A549 treated with Hydrocortisone at 1 μM for 4 hours (cell line): ENCODE results near the gene ZNF180. TPM values are rescaled to one million over a fixed set of nuclear protein-coding genes. Genes with fewer than 3 reads are reported as not detected.

ENCODE experiments used
- total RNA-seq: library from RNA; stranded (reverse); fragments of 200-300 nt; extraction: Qiagen RNA extraction; gene quantifications from 5 replicates; pipeline ENCODE4 v1.2.3, GENCODE V29; 2022

Gene ZNF180
- total RNA-seq: 7.1 to 9.1 TPM (median 7.9 TPM) in 5 replicates

DNA sequence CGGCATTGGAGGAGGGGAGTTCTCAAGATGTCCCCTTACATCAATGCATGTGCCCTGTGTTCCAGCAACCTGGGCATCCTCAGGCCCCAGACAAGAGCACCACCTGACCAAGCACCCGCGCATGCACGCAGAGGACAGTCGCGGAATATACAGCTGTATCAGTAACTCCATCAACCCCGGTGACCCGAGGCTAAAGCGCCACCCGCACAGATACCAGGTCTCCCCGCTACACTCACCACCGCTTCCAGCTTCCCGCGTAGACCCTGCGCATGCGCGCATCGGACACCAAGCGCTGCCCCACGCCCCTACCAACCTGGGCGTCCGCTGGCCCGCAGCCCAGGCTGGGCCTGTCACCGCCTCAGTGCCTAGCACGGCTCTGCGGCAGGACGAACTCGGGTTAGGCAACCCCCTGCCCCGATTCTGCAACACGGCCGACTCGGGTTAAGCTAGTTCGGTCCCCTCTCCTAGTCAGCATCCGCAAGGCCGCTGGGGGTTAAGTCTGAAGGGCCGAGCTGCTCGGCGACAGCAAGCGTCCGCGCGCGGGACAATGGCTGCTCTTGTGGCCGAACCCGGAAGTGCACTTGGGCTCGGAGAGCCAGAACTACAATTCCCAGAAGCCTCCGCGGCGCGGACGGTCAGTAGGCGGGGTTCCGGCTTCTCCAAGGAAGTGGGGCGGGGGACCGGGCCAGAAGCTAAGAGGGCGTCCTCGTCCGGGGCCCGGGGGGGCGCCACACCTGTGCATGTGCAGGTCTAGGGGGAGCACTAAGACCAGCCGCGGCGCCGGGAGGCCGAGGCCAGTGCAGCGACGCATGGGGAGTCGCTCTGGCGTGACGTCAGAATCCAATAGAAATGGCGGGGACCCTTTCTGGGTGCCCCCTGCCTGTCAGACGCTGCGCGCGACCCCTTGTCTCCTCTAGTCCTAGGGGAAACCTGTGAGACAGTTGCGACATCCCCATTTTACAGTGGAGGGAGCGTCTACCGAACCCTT is at the start of gene ZNF180:
TSS of gene ZNF180 (minus strand) at position 561 of the 988 bp plus-strand sequence. CDS start 3,188 bp downstream, outside the sequence.

DNA sequence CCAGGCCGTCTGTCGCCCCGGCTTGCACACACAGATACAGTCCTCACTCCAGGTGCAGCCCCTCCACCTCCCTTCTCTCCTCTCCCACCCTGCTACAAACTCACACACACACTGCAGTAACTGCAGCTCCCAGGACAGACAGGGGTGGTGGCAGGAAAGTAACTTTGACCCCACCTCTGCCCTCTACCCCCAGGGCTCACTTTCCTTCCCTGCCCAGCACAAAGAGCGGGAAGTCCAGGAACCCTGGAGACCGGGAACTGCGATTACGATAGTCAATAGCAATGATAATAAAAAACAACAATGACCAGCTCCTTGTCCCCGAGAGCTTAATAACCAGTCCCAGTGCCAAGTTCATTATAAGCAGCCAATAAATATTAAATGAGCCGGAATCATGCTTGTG is 29.2 kb upstream of the ZNF180 start, which contains the start of gene CEACAM20:
TSS of gene CEACAM20 (minus strand) at position 140 of the 400 bp plus-strand sequence. CDS start 166 bp downstream, outside the sequence.

DNA sequence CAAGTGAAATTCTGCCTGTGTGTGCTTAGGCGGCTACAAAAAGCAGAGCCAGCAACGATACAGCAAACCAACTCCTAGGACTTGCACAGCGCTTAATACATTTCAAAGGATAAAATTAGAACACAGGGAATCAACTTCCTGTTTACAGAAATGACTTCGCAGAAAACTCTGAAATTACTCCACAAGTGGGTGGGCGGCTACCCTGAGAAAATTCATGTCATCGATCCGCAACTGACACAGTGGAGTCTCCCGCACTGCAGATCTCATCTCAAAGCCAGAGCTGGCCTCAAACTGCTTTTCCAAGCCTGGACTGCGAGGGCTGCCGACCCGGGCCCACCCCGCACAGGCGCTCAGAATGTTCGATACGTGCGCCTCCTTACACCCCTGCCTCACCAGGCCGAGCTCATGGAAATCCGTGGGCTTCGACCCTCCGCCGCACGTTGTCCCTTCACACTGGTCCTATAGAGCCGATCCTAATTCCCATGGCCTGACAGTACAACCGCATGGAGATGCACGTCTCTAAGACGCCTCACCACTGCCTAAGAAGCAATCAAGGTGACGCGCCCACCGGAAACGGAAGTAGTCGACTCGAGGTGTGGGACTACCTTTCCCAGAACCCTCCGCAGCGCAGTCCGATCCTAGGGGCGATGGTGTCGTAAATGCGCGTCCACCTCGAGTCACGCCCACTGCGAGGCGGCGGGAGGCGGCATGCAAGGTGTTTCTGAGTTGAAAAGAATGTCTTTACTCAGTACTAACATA is 52.2 kb downstream of the ZNF180 start, which contains the start of gene ZNF229:
TSS of gene ZNF229 (minus strand) at position 557 of the 759 bp plus-strand sequence. CDS start 5,625 bp downstream, outside the sequence.

Other genes with a start within 250 kb of the ZNF180 start
- 0.51 to 0.83 TPM (median 0.63 TPM) in 5 replicates for gene ZNF233, start 240.6 kb downstream of the ZNF180 start, total RNA-seq
- 2.8 to 4.5 TPM (median 3.1 TPM) in 5 replicates for gene ZNF235, start 195.5 kb downstream of the ZNF180 start, total RNA-seq
- gene ZNF112, start 143.8 kb downstream of the ZNF180 start, total RNA-seq: 1.6 to 2.6 TPM (median 2.1 TPM) in 5 replicates
- gene ZNF285, start 98.9 kb downstream of the ZNF180 start, total RNA-seq: 2.0 to 3.2 TPM (median 2.3 TPM) in 5 replicates
- 2.3 to 3.1 TPM (median 2.8 TPM) in 5 replicates for gene ZNF229, start 52.0 kb downstream of the ZNF180 start, total RNA-seq
- gene CEACAM20, start 29.2 kb upstream of the ZNF180 start, total RNA-seq: 0.08 to 0.10 TPM in 2 of 5 replicates, not detected in the others
- gene IGSF23, start 113.0 kb upstream of the ZNF180 start, total RNA-seq: 0.15 to 0.84 TPM (median 0.66 TPM) in 5 replicates
- gene PVR, start 143.4 kb upstream of the ZNF180 start, total RNA-seq: 100 to 124 TPM (median 118 TPM) in 5 replicates
- gene CEACAM19, start 171.0 kb upstream of the ZNF180 start, total RNA-seq: 8.8 to 10.3 TPM (median 9.3 TPM) in 5 replicates
- 0.08 to 0.12 TPM (median 0.08 TPM) in 4 of 5 replicates, not detected in the other for gene CEACAM16, start 198.6 kb upstream of the ZNF180 start, total RNA-seq
- 36.7 to 63.9 TPM (median 55.2 TPM) in 5 replicates for gene BCL3, start 248.2 kb upstream of the ZNF180 start, total RNA-seq